T-helper 9 cell (primary cell): ENCODE measurements around the gene TPPP.

Experiments
- DNase-seq: peaks from one replicate; pipeline ENCODE4 v3.0.0-alpha.2; 2020

Gene TPPP

DNA sequence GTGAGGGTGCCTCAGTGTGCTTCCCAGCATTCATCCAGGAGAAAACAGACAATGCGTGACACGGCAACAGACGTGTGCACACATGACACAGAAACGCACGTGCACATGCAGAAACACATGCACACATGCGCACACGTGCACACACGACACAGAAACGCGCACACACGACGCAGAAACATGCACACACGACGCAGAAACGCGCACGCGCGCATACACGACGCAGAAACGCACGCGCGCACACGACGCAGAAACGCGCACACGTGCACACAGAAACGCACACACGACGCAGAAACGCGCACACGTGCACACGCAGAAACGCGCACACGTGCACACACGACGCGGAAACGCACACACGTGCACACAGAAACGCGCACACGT is 16.5 kb downstream of the TPPP start:
- DNase-seq = no peak

DNA sequence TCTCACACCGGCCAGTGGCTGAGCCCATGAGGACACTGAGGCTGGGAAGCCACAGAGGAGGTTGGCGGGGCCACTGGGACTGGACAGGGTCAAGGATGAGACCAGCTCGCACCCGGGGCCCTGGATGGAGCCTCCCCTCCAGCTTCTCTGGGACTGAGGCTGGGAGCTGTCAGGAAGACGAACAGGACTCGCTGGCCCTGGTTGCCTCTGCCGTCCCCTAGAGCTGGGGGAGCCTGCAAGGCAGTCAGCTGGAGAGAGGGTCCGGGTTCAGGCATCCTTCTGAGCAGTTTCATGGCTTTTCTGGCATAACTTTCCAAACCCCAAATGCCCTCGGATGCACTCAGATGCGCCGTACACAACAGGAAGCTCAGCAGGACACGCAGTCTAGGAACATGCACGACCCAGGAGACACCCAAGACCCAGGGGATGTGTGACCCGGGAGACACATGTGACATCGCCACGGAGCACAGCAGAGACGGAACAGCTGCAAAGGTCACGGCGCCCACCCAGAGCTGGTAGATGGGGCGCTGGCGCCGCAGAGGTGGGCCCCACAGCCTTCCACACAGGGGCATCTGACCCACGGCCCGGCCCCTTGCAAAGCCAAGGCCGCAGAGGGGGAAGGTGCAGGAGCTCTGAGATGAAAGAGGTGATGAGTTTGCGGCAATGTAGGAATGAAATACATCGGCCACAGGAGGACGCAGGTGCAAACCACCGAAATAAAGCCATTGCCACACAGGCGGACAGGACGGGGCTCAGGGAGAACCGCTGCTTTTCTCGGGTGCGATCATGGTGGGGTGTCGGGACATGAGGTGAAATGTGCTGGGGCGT is 17.1 kb downstream of the TPPP start:
- peak; percentile 0 for DNase-seq

DNA sequence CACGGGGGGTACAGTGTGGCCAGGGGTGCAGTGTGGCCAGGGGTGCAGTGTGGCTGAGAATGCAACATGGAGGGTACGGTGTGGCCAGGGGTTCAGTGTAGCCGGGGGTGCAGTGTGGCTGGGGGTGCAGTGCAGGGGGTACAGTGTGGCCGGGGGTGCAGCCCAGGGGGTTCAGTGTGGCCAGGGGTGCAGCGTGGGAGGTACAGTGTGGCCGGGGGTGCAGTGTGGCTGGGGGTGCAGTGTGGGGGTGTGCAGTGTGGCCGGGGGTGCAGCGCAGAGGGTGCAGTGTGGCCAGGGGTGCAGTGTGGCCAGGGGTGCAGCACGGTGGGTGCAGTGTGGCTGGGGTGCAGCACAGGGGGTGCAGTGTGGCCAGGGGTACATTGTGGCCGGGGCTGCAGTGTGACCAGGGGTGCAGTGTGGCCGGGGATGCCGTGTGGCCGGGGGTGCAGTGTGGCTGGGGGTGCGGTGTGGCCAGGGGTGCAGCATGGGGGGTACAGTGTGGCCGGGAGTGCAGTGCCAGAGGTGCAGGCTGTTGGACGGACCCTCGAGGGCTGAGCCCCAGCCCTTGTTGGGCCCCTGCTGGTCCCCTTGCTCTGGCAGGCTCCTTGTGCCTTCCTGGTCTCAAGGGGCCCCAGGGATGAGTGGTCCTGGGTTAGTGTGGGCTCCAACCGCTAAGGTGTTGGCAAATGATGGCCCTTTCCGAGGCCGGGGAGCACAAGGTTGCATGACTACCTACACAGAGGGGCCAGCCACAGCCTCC is 17.9 kb downstream of the TPPP start:
- peak; percentile 1 for DNase-seq

DNA sequence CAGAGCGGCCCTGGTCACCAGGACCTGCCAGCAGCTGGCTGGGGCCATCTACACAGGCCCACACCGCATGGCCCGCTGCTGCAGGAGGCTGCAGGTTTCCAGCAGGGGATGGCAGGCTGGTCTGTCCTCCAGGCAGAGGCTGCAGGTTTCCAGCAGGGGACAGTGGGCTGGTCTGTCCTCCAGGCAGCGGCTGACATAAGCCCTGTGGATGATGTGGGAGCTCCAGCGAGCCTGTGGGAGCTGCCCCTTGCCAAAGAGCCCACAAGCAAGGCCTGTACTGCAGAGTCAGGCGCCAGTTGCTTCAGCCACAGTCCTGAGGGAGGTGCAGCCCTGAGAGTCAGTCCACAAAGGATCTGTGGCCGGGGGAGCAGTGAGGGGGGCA is 18.5 kb downstream of the TPPP start:
- peak; percentile 1 for DNase-seq

DNA sequence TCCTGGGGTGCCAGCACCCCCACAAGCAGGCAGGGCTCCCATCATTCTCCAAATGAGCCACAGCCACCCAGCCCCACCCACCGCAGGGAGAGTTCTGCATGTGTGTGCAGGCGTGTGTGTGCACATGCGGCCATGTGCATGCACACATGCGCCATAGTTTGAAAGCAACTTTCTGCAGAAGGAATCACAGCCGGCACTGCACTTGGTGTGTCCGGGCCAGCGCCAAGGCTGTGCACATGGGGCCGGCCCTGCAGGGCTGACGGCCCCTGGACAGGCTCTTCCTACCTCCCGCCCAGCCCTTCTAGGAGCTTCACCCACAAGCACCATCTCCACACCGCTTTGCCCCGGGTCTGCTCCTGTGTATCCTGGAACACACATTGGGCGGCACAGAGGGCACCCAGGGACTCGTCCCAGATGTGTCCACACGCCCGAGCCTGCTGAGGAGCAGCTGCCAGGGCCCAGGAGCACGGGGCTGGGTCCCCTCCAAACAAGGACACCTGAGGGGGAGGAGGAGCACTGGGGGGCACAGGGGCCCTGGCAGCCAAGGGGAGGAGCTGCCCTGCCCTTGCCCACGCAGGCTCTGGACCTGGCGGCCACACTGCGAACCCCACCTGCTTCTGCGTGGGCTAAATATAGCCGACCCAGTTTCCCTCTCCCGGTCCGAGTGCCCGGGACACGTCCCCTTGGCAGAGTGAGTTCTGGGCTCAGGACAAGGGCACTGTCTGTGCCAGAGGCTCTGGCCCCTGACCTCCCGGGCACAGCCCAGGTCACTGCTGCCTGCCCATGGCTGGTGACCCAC is 19.1 kb downstream of the TPPP start:
- peak; percentile 4 for DNase-seq

DNA sequence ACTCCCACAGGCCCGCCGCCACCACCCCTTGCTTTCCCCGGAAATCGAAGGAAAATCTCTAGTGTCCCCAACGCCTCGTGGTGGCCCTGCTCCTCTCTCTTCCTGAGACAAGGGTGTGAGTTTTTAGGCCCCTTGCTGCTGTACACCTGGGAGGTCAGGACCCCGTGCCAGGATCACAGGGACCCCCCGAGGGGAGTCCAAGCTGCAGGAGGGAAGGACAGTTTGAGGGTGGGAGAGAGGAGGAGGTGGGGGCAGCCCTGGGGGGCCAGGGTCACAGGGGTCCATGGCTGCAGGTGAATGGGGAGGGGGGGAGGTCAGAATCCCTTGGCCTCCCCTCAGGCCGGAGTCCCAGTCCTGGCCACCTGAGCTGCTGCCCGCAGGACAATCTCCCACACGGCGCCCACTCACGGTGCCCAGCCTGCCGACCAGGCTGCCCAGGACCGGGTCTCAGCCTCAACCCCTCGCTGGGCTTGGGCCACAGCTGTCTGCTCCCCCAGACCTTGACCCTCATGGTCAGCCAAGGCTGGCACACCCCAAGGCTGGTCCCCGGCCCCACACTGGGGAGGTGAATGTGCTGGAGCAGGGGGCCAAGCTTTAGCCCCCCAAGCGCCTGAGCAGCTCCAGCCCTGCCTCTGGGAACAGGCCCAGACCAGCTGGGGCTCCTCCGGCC is 19.9 kb downstream of the TPPP start:
- DNase-seq = no peak

DNA sequence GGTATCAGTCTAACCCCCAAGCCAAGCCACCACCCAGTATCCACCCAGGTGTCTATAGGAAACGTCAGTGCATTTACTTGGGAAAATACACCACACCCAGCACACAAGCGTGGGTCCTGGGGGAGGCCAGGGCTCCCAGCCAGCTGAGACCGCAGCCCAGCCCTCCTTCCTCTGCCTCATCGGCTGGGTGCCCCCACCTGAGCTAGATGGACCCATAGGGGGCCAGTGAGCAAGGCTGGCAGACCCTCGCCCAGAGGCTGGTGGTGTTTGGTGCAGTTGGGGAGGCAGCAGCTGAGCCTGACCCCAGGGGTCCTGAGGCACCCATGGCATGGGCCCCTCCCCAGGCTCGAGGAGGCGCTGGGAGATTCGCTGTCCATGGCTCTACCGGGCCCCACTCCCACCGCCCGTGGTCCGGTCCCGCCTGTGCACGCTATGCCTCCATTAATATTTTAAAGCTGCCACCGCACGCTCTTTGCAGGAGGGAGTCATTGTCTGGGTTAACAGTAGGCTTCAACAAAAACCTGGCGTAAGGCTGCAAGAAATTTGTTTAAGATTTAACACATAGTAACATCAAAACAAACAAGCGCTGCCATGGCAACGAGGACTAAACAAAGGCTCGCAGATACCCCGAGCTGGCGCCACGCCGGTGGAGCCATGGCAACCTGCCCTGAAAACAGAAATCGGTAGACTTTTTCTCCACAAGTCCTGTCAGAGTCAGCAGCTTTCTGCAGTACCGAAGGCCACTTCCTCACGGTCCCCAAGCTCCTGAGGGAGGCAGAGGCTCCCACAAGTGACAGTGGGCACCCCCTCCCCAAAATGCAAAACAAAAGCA is 20.6 kb downstream of the TPPP start:
- DNase-seq = peak; percentile 91

DNA sequence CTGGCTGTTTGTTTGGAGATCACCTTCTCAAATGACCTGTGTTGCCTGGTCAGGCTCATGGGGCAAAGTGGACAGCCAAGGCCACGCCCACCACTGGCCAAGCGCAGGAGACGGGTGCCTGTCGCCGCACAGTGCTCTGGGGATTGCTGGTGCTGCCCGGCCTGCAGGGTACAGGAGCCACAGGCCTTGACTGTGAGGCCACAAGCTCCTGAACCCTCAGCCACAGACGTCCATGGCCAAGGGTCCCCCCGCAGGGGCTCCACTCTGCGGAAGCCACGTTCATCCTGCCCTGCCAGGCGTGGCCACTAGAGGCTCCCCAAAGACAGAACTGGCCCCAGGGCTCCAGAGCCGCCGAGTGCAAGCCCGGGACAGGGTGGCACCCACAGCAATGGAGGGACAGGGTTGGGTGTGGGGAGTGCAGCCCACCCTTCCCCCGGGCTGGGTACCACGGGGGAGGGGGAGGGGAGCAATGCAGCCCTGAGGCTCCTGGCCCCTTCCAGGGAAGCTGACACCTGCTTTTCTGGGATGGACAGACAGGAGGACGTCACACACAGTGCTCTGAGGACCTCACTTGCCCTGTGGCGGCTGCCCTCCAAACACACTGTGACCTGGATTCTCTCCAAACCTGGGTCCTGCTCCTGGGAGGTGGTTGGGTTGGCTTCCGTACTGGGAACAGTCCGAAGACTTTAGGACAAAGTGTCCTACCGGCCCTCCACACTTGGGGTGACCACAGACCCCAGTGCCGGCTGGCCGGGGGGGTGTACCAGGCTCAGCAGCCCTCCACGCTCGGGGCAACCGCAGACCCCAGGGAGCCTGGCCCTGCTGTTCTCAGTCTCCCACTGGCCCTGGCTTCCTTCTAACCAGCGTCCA is 21.5 kb downstream of the TPPP start:
- peak; percentile 67 for DNase-seq

DNA sequence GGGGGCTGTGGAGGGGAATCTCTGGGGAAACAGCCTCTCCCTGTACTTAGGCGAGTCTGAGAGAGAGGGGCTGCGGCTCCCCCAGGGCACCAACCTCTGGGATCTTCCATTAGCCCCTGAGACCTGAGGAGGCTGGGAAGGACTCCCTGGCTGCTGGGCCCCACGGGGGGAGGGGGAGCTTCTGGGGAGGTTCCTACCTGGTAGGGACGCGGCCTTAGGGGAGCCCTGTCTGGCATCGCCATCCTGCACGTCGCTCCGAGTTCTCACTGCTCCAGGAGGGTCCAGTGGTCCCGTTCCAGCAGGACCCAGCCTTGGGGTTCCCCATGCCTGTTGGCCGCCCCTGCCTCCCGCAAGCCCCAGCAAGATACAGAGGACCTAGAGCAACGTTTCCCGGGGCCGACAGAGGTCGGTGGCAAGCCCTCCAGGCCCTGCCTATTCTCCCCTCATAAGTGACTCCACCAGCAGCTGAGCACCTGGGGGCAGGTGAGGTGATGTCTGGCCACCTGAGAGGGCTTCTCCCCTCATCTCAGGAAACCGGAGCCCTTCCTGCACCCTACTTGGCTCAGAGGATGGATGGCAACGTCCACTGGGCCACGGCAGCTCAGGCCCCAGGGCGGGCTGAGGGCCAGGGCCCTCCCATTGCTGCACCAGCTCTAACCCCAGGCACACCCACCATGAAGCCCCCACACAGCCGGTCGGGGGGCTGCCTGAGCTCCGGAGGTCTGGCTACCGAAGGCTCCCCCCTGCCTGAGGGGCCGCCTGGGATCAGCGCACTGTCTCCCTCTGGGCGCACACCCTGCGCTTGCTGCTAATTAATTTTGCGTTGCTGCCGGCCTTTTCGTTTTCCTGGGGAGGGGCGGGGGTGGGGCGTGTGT is 22.5 kb downstream of the TPPP start:
- DNase-seq = no peak

DNA sequence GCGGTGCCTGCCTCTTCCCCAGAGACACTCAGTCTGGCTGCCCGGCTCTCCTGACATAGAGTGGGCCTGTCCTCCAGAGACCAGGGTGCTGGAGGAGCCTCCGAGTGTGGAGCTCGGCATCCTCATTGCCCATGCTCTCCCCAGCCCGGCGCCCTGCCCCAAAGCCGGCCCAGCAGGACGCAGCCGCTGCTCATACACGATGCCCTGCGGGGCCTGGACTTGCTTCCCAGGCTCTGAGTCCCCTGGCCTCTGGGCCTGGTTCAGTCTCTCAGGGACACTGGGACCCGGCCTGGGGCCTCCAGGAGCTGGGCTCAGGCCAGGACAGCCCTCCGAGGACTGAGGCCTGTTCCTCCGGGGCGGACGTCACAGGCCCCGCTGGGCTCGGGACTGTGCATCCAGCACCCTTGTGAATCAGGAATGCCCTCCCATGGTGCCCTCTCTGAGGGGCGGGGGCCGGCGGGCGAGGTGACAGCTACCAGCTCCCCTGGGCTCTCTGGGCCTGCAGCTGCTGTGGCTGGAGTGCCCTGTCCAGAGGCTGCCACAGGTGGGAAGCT is 23.2 kb downstream of the TPPP start:
- DNase-seq = no peak

DNA sequence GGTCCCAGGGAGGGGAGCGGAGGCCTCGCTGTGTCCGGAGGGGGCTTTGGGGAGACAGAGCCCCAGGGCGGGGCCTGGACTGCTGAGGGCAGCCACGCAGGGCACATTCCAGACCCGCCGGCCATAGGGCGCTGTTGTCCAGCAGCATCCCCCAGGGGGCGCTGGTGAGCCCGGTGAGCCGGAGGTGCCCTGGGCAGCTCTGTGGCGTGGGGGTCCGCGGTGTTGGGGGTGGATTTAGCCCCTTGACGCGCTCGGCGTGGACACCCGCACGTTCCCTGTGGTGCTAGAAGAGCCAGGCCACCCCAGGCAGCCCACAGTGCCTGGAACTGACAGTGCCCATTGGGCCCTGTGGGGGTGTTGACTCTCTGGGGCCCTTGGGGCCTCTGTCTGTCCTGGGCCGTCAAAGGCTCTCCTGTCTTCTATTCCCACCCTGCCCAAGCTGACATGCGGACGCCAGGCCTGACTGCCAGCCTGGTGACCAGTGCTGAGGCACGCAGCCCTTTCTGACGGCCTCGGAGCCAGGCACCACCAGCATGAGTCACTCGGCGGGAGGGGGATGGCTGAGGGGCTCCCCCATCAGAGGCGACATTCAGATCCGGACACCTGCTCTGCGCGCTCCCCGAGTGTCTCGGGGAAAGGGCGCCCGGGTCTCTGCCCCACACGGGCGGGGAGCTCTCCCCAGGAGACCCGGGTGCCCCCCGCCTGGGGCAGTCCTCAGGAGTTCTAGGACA is 23.9 kb downstream of the TPPP start:
- peak; percentile 50 for DNase-seq

DNA sequence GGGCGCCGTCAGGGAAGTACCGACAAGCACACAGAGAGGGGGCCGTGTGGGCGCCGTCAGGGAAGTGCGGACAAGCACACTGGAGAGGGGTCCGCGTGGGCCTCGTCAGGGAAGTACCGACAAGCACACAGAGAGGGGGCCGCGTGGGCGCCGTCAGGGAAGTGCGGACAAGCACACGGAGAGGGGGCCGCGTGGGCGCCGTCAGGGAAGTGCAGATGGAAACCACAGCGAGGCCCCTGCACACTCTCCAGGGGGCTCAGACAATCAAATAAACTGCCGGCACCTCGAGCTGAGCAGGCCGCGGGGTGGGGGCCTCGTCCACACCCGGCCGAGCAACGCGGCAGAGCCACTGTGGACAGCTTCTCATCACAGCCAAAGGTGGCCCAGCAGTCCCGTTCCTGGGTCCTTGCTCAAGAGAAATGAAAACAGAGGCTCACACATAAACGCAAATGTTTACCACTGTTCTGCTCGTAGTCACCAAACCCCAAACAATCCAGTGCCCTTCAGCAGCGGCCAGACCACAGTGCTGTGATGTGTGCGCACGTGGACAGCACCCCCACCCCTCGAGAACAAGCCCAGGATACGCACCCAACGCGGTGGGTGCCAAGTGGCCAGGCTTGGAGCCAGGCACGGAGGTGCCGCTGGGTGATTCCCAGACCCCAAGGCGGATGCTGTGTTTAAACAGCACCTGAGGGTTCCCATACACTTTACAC is 24.7 kb downstream of the TPPP start:
- no peak for DNase-seq

DNA sequence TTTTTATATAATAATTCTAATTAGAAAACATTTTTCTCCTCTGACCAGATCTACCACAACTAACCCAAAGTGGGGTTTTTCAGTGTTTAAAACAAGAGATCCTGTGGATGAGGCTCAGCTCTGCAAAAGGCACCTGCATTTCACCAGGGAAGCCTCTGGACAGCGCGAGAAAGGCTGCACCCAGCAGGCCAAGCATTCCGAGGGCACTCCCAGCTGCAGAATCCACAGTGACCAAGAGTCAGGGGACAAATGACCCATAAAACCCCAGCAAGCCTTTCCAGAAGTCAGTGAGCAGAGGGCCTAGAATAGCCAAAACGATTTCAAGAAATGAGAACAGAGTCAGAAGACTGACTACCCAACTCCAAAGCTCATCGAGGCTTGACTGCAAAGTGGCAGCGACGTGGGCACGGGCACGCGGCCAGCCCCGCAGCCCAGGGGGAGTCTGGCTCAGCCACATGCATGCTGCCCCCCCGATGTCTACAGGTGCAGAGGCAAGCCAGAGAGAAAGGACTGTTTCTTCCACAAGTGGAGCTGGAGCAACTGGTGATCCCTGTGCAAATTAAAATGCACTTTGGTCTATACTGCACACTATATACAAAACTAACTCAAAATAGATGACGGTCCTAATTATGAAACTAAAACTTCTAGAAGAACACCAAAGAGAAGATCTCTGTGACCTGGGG is 26.2 kb downstream of the TPPP start:
- DNase-seq = no peak

DNA sequence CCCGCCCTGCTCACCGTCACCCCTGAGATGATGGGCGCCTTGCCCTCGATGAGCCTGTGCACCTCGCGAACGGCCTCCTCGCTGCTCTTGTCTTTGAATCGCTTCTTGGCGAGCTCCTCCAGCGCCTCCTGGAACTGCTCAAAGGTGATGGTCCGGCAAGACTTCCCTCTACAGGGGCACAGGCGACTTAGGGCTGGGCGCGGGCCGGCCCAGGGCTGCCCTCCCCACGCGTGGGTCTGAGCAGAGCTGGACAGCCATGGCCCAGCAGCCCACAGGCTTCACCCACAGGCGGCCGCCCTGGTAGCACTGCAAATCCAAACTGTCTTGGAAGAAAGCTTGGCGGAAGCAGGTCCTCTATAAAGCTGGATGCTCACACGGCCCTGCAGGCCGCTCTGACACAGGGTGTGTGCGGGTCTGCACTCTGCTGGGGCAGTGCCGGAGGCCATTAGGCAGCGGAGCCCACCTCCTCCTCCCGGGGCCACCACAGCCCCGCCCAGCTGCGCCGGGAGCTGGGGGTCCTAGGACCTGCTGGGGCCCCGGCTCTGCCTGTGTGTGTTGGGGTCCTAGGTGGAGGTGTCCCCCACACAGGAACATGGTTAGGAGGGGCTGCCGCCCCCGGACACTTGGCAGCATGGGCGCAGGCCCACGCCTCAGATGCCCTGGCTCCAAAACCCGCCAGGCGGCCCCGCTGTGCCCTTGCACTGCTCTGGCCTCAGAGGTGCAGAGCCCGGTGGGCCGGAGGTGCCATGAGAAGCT is 27.0 kb downstream of the TPPP start:
- no peak for DNase-seq

DNA sequence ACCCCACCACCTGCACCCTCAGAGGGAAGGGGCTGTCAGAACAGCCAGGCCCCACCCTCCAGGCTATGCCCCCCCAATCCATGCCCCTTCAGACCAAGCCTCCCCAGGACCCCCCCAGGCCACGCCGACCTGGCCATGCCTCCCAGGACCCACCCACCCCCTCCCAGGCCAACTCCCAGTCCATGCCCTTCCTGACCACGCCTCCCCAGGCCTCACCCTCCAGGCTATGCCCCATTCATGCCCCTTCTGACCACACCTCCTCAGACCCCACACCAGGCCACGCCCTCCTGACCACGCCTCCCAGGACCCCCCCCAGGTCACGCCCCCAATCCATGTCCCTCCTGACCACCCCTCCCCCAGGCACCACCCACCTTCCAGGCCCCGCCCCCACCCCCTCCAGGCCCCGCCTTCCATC is 27.6 kb downstream of the TPPP start:
- DNase-seq = no peak

DNA sequence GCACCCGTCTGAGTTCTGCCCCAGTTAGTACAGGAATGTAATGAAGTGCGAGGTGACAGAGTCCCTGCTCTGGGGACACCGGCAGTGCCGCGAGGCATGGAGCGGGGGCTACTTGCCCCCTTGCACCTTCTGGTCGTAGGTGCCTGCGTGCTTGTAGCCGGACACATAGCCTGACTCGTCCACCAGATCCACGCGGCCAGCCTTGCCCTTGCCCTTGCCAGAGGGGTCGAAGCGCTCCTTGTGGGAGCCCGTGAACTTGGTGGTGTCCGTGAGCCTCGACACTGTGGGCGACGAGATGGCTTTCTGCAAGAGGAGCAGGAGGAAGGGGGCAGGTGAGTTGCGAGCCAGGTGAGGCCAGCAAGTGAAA is 28.2 kb downstream of the TPPP start:
- no peak for DNase-seq
